ENCODE data around the gene CYP2B6. TPM values are rescaled to one million over a fixed set of nuclear protein-coding genes. Genes with fewer than 3 reads are reported as not detected.
"Not testable (repeated sequence)": the region's sequence is repeated elsewhere in the genome, so short reads cannot be mapped to it uniquely, and the experiment has no call there.

Gene CYP2B6
- total RNA-seq, 4 donors from 2014 or later, result 5.8 to 58.8 (median 25.0) TPM

GRCh38 chr19:40995355-40995754 is 4.3 kb downstream of the CYP2B6 start:
- no peak for TF ChIP-seq POLR2A (IDR thresholded peaks at IDR 0.05)
- TF ChIP-seq, protein P1, sequence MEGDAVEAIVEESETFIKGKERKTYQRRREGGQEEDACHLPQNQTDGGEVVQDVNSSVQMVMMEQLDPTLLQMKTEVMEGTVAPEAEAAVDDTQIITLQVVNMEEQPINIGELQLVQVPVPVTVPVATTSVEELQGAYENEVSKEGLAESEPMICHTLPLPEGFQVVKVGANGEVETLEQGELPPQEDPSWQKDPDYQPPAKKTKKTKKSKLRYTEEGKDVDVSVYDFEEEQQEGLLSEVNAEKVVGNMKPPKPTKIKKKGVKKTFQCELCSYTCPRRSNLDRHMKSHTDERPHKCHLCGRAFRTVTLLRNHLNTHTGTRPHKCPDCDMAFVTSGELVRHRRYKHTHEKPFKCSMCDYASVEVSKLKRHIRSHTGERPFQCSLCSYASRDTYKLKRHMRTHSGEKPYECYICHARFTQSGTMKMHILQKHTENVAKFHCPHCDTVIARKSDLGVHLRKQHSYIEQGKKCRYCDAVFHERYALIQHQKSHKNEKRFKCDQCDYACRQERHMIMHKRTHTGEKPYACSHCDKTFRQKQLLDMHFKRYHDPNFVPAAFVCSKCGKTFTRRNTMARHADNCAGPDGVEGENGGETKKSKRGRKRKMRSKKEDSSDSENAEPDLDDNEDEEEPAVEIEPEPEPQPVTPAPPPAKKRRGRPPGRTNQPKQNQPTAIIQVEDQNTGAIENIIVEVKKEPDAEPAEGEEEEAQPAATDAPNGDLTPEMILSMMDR (IDR thresholded peaks at IDR 0.05), result no peak

DNA sequence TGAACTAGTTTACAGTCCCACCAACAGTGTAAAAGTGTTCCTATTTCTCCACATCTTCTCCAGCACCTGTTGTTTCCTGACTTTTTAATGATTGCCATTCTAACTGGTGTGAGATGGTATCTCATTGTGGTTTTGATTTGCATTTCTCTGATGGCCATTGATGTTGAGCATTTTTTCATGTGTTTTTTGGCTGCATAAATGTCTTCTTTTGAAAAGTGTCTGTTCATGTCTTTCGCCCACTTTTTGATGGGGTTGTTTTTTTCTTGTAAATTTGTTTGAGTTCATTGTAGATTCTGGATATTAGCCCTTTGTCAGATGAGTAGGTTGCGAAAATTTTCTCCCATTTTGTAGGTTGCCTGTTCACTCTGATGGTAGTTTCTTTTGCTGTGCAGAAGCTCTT is 7.9 kb downstream of the CYP2B6 start:
- DNase-seq, H3K4me3 ChIP-seq, H3K27ac ChIP-seq, H3K9me3 ChIP-seq, H3K4me1 ChIP-seq, H3K27me3 ChIP-seq, H3K36me3 ChIP-seq: not testable (repeated sequence)

More at GRCh38 chr19:40995355-40995754, 4.3 kb downstream of the CYP2B6 start:
- Histone ChIP-seq H3K36me3 (no peaks in the 10 kb centered on the region), H3K4me1 (peaks cover 0 to 6% (median 0%) of the 10 kb centered on the region in 4 donors), H3K4me3 (no peak overlapping the region), H3K9me3 (no peaks in the 10 kb centered on the region), H3K27ac (no peak overlapping the region), H3K27me3 (no peaks in the 10 kb centered on the region)
- DNase-seq, result no peak

- Histone ChIP-seq H3K27ac (peak overlapping the region in 1 of 4 donors; percentile 39), H3K4me3 (no peak overlapping the region), H3K27me3 (no peaks in the 10 kb centered on the region), H3K36me3 (no peaks in the 10 kb centered on the region), H3K9me3 (no peaks in the 10 kb centered on the region), H3K4me1 (no peaks in the 10 kb centered on the region)
- peak in 2 of 3 donors; percentile 64 to 78 for DNase-seq
- TF ChIP-seq, protein P1 (IDR thresholded peaks at IDR 0.05), result no peak
- TF ChIP-seq POLR2A (IDR thresholded peaks at IDR 0.05), result no peak
These were observed 9.2 kb downstream of the CYP2B6 start for GRCh38 chr19:41000310-41000737.

GRCh38 chr19:41001243-41001971 is 10.3 kb downstream of the CYP2B6 start:
- no peaks in the 10 kb centered on the region for H3K36me3 ChIP-seq
- no peaks in the 10 kb centered on the region for H3K9me3 ChIP-seq
- DNase-seq, result no peak
- no peak overlapping the region for H3K4me3 ChIP-seq
- H3K4me1 ChIP-seq, result no peaks in the 10 kb centered on the region
- TF ChIP-seq, protein P1 (IDR thresholded peaks at IDR 0.05), result no peak
- TF ChIP-seq POLR2A (IDR thresholded peaks at IDR 0.05), result no peak
- H3K27ac ChIP-seq, result no peak overlapping the region
- no peaks in the 10 kb centered on the region for H3K27me3 ChIP-seq

DNA sequence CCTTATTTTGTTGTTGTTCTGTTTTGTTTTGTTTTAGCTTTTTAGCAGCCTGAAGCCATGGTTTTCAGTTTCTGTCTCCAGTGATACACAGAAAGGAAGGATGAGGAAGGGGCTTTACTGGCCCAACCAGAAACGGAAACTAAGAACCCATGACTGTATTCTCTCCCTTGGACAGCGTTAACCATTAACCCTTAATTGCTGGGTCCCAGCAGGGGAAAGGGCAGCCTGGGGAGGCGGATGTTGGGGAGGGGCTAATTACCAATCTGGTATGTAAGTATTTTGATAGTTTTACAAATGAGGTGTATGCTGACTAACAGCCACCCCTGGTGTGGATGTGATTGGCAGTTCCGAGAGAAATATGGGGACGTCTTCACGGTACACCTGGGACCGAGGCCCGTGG is 12.6 kb downstream of the CYP2B6 start:
- not testable (repeated sequence) for H3K9me3 ChIP-seq, H3K27me3 ChIP-seq, H3K36me3 ChIP-seq, H3K27ac ChIP-seq, H3K4me1 ChIP-seq
- DNase-seq, result peak in 1 of 3 donors; percentile 55
- H3K4me3 ChIP-seq, result peak overlapping the region in 1 of 4 donors; percentile 19

DNA sequence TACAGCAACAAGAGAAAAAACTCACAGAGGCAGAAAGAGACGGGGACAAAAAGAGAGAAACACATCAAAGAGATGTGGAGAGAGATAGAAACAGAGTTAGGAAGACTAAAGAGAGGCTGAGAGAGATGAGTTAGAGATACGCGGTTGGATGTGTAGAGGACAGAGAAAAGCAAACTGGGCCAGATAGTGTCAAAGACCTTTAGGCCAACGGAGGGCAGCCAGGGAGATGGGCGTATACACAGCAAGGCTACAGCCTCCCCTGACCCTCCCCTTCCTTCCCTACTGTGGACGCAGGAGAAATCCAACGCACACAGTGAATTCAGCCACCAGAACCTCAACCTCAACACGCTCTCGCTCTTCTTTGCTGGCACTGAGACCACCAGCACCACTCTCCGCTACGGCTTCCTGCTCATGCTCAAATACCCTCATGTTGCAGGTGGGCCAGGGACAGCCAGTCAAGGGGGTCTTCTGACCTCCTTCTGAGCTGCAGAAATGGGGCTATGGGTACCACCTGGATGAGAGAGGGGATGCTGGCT is 18.7 kb downstream of the CYP2B6 start:
- Histone ChIP-seq H3K27ac (no peak overlapping the region), H3K36me3 (no peaks in the 10 kb centered on the region), H3K9me3 (no peaks in the 10 kb centered on the region), H3K4me3 (no peak overlapping the region), H3K4me1 (no peaks in the 10 kb centered on the region), H3K27me3 (no peaks in the 10 kb centered on the region)
- TF ChIP-seq POLR2A (IDR thresholded peaks at IDR 0.05), result no peak
- TF ChIP-seq, protein P1 (IDR thresholded peaks at IDR 0.05), result no peak
- DNase-seq, result no peak
